Germinal center (tissue), 1 donor: ENCODE data around the gene DSCAM.
"Not testable (repeated sequence)": the region's sequence is repeated elsewhere in the genome, so short reads cannot be mapped to it uniquely, and the experiment has no call there.

Experiments used
- DNase-seq: peaks from one replicate; pipeline ENCODE4 v3.0.0; 2012; ENCODE audit warnings: mixed read lengths, low spot score

DSCAM gene

GRCh38 chr21:40377135-40377534 lies 469.8 kb downstream of the DSCAM start:
- no peak for DNase-seq

GRCh38 chr21:40373761-40374160 lies 473.2 kb downstream of the DSCAM start:
- no peak for DNase-seq

GRCh38 chr21:40372506-40372905 lies 474.5 kb downstream of the DSCAM start:
- no peak for DNase-seq

- no peak for DNase-seq
These were observed 475.6 kb downstream of the DSCAM start for GRCh38 chr21:40371329-40371728.

- no peak for DNase-seq
These were observed 490.3 kb downstream of the DSCAM start for GRCh38 chr21:40356644-40357043.

- DNase-seq = no peak
These were observed 491.9 kb downstream of the DSCAM start for GRCh38 chr21:40355076-40355475.

- DNase-seq = no peak
These were observed 496.0 kb downstream of the DSCAM start for GRCh38 chr21:40351006-40351405.

GRCh38 chr21:40349591-40349990 lies 497.4 kb downstream of the DSCAM start:
- DNase-seq = no peak

GRCh38 chr21:40345711-40346321 lies 501.1 kb downstream of the DSCAM start:
- DNase-seq = no peak

- DNase-seq = no peak
These were observed 506.6 kb downstream of the DSCAM start for GRCh38 chr21:40340357-40340756.

- no peak for DNase-seq
These were observed 507.9 kb downstream of the DSCAM start for GRCh38 chr21:40339050-40339449.

GRCh38 chr21:40337981-40338380 lies 509.0 kb downstream of the DSCAM start:
- no peak for DNase-seq

GRCh38 chr21:40335704-40336103 lies 511.3 kb downstream of the DSCAM start:
- no peak for DNase-seq

GRCh38 chr21:40334159-40334558 lies 512.8 kb downstream of the DSCAM start:
- no peak for DNase-seq

- DNase-seq = no peak
These were observed 513.2 kb downstream of the DSCAM start for GRCh38 chr21:40333731-40334130.

- no peak for DNase-seq
These were observed 515.2 kb downstream of the DSCAM start for GRCh38 chr21:40331804-40332203.

- DNase-seq = no peak
These were observed 515.8 kb downstream of the DSCAM start for GRCh38 chr21:40331172-40331571.

GRCh38 chr21:40324389-40324788 lies 522.6 kb downstream of the DSCAM start:
- DNase-seq = no peak

- not testable (repeated sequence) for DNase-seq
These were observed 526.2 kb downstream of the DSCAM start for GRCh38 chr21:40320718-40321117.

- no peak for DNase-seq
These were observed 528.6 kb downstream of the DSCAM start for GRCh38 chr21:40318371-40318770.

- no peak for DNase-seq
These were observed 530.9 kb downstream of the DSCAM start for GRCh38 chr21:40316104-40316503.

- DNase-seq = no peak
These were observed 531.3 kb downstream of the DSCAM start for GRCh38 chr21:40315626-40316025.

- DNase-seq = no peak
These were observed 533.7 kb downstream of the DSCAM start for GRCh38 chr21:40313260-40313659.

- DNase-seq = no peak
These were observed 546.7 kb downstream of the DSCAM start for GRCh38 chr21:40300300-40300699.

GRCh38 chr21:40299451-40299850 lies 547.5 kb downstream of the DSCAM start:
- DNase-seq = no peak
